Esophagus squamous epithelium (tissue), 4 donors: Measurements from ENCODE around the gene KIF1B.

Experiments
- CTCF ChIP-seq, 6 experiments: fragments of 450-650 bp in 4 of 6; fragments of 200-600 bp in 2 of 6; sonication (generic) in 2 of 6; IDR thresholded peaks; one replicate each; pipeline ENCODE4 v1.5.1; 2016 to 2019; ENCODE audit warnings: antibody characterized with exemption in 6 of 6, mild to moderate bottlenecking in 4 of 6, moderate library complexity in 4 of 6
- POLR2A ChIP-seq, 4 donors: fragments of 450-650 bp; IDR thresholded peaks; one replicate each; pipeline ENCODE4 v1.6.1; 2017; ENCODE audit warnings: antibody characterized with exemption in 4 of 4, mild to moderate bottlenecking in 4 of 4, moderate library complexity in 3 of 4

GRCh38 chr1:10280439-10281350 lies 70.3 kb downstream of the KIF1B start:
- TF ChIP-seq POLR2A (IDR thresholded peaks at IDR 0.05) (no peak), CTCF (IDR thresholded peaks at IDR 0.05) (no peak)
